K562 (cell line): ENCODE data around the gene CHST2. TPM values are rescaled to one million over a fixed set of nuclear protein-coding genes. Genes with fewer than 3 reads are reported as not detected.

Experiments
- ATAC-seq: fragments of 200-7000 bp; cut with Tn5 transposase; 3 replicates; pipeline ENCODE4 v1.9.1; 2020; ENCODE audit warnings: moderate library complexity
- BruUV-seq: library from RNA; stranded (reverse); fragments of 400-500 nt; replicated peaks from 2 replicates; lab custom pipeline; 2021; lab: Mats Ljungman, UMichigan
- CTCF ChIA-PET: fragments of 300-600 bp; formaldehyde crosslinking; extraction: SDS; loops from one replicate; lab custom pipeline; 2021; ENCODE audit warnings: low intra/inter-chr PET ratio; lab: Yijun Ruan, JAX
- POLR2A ChIA-PET: fragments of 300-600, 350-650 bp; sonication (Branson Sonifier 250); formaldehyde crosslinking; extraction: SDS; loops from one replicate; lab custom pipeline; 2021; ENCODE audit warnings: antibody characterized with exemption, inconsistent platforms; lab: Yijun Ruan, JAX
- DNase-seq, 4 experiments: peaks; one replicate each; pipeline versions ENCODE4 v3.0.0 to v3.0.0-alpha.2; 2011 to 2018; ENCODE audit warnings: low spot score in 3 of 4, mixed read lengths in 3 of 4; ENCODE audit errors: extremely low read depth in 1 of 4
- FAIRE-seq: peaks from 2 replicates; lab custom pipeline; 2011; peaks lifted over from hg19 to GRCh38; lab: Jason Lieb, UNC
- H2AFZ ChIP-seq: 2 replicates; pipeline ENCODE4 v1.6.0; 2011; ENCODE audit warnings: low read depth, low read length, control low read depth, inconsistent platforms
- H3K27ac ChIP-seq: fragments of 200-600 bp; 3 replicates; pipeline ENCODE4 v1.8.0; 2011; ENCODE audit warnings: low read depth, mild to moderate bottlenecking, control low read depth, inconsistent platforms, low read length, moderate library complexity, mixed read lengths; ENCODE audit errors: extremely low read depth
- H3K27me3 ChIP-seq, 2 experiments: fragments of 300-600 bp in 1 of 2; 2 replicates in 1 of 2; 3 replicates in 1 of 2; pipeline versions ENCODE4 v1.6.0 to v1.8.0; 2011; ENCODE audit warnings: inconsistent platforms in 2 of 2, low read length in 2 of 2, mild to moderate bottlenecking in 1 of 2, mixed read lengths in 1 of 2, moderate library complexity in 1 of 2; ENCODE audit not compliant: control insufficient read depth in 2 of 2, insufficient read depth in 2 of 2
- H3K36me3 ChIP-seq: fragments of 300-600 bp; 3 replicates; pipeline ENCODE4 v1.8.0; 2011; ENCODE audit warnings: mild to moderate bottlenecking, low read length, inconsistent platforms; ENCODE audit not compliant: control insufficient read depth, insufficient read depth
- H3K4me1 ChIP-seq, 2 experiments: fragments of 200-600 bp in 1 of 2; replicated peaks in 1 of 2; 2 replicates in 1 of 2; 3 replicates in 1 of 2; pipeline versions ENCODE4 v1.5.1 to v1.8.0; 2011; ENCODE audit warnings: inconsistent platforms in 2 of 2, low read length in 2 of 2, mild to moderate bottlenecking in 1 of 2, mixed read lengths in 1 of 2, moderate library complexity in 1 of 2; ENCODE audit not compliant: control insufficient read depth in 2 of 2, insufficient read depth in 2 of 2
- H3K4me2 ChIP-seq: 2 replicates; pipeline ENCODE4 v1.6.1; 2011; ENCODE audit warnings: low read length, control low read depth, inconsistent platforms, mixed read lengths; ENCODE audit not compliant: insufficient read depth
- H3K4me3 ChIP-seq: fragments of 200-600 bp; sonication (generic), shearing (Covaris generic); 2 replicates; pipeline ENCODE4 v1.5.1; 2016; ENCODE audit warnings: control low read depth, inconsistent platforms
- H3K79me2 ChIP-seq: fragments of 200-600 bp; 3 replicates; pipeline ENCODE4 v1.8.0; 2011; ENCODE audit warnings: low read length, inconsistent platforms; ENCODE audit not compliant: control insufficient read depth, insufficient read depth
- H3K9ac ChIP-seq, 2 experiments: 2 replicates each; pipeline versions ENCODE4 v1.6.0 to v1.6.1; 2011; ENCODE audit warnings: low read depth in 2 of 2, low read length in 2 of 2, control low read depth in 1 of 2, inconsistent platforms in 1 of 2, mild to moderate bottlenecking in 1 of 2, mixed read lengths in 1 of 2; ENCODE audit not compliant: insufficient read depth in 1 of 2
- H3K9me1 ChIP-seq: one replicate; pipeline ENCODE4 v1.6.0; 2011; ENCODE audit warnings: inconsistent platforms, mild to moderate bottlenecking, low read length, moderate library complexity; ENCODE audit not compliant: control insufficient read depth, insufficient read depth
- H3K9me3 ChIP-seq: replicated peaks from 2 replicates; pipeline ENCODE4 v1.5.1; 2011; ENCODE audit warnings: low read depth, low read length, inconsistent platforms; ENCODE audit not compliant: control insufficient read depth, insufficient read depth
- H4K20me1 ChIP-seq: replicated peaks from 2 replicates; pipeline ENCODE4 v1.6.1; 2011; ENCODE audit warnings: low read length, inconsistent platforms, mixed read lengths; ENCODE audit not compliant: control insufficient read depth, insufficient read depth
- BCL6 ChIP-seq: fragments of 250-450 bp; sonication (Bioruptor Pico); IDR thresholded peaks from 2 replicates; pipeline ENCODE4 v1.4.0; 2020
- BRF2 ChIP-seq: IDR thresholded peaks from 3 replicates; pipeline ENCODE4 v1.6.1; 2011; ENCODE audit warnings: borderline replicate concordance, mild to moderate bottlenecking; ENCODE audit not compliant: insufficient read length, insufficient read depth
- ELF2 ChIP-seq: fragments of 250-450 bp; sonication (Bioruptor Pico); IDR thresholded peaks from 2 replicates; pipeline ENCODE4 v1.5.0; 2021; ENCODE audit warnings: mild to moderate bottlenecking
- FOSL1 ChIP-seq: fragments of 200-800 bp; sonication (Bioruptor generic); conservative IDR thresholded peaks from 2 replicates; pipeline ENCODE4 v1.6.1; 2016; ENCODE audit warnings: missing genetic modification characterization, missing compliant biosample characterization
- JUN ChIP-seq, 2 experiments: sonication (generic) in 1 of 2; formaldehyde crosslinking in 1 of 2; IDR thresholded peaks; 2 replicates each; pipeline versions ENCODE4 v1.6.1 to v1.8.0; 2012 to 2022; ENCODE audit warnings: borderline replicate concordance in 2 of 2, mild to moderate bottlenecking in 2 of 2, improper control_type of control experiment in 1 of 2, low read depth in 1 of 2, low read length in 1 of 2, missing genetic modification reagents in 1 of 2
- KAT2B ChIP-seq: IDR thresholded peaks from one replicate; pipeline ENCODE4 v1.6.1; 2012; ENCODE audit warnings: low read depth, mild to moderate bottlenecking, control low read depth, inconsistent platforms, low read length, moderate library complexity
- NFE2 ChIP-seq: IDR thresholded peaks from 2 replicates; pipeline ENCODE4 v1.6.1; 2014; ENCODE audit warnings: antibody characterized with exemption, low read depth
- NR1H2 ChIP-seq: sonication (generic); formaldehyde crosslinking; IDR thresholded peaks from 2 replicates; pipeline ENCODE4 v1.4.0; 2020; ENCODE audit warnings: mild to moderate bottlenecking, missing genetic modification reagents
- PRMT5 ChIP-seq: sonication (generic); formaldehyde crosslinking; IDR thresholded peaks from 2 replicates; pipeline ENCODE4 v1.5.0; 2020; ENCODE audit warnings: missing genetic modification reagents
- RBM14 ChIP-seq: fragments of 200-400 bp; formaldehyde crosslinking; IDR thresholded peaks from 2 replicates; pipeline ENCODE4 v1.6.1; 2018; ENCODE audit warnings: low read depth, mild to moderate bottlenecking, low read length, moderate library complexity, borderline replicate concordance; ENCODE audit not compliant: insufficient read depth
- SMARCA4 ChIP-seq: fragments of 450-650 bp; IDR thresholded peaks from 2 replicates; pipeline ENCODE4 v1.6.1; 2016
- SPI1 ChIP-seq: IDR thresholded peaks from 2 replicates; pipeline ENCODE4 v1.6.1; 2011; ENCODE audit warnings: low read depth, low read length, control low read depth, borderline replicate concordance
- TCF7 ChIP-seq: sonication (generic); IDR thresholded peaks from 2 replicates; pipeline ENCODE4 v1.6.1; 2016; ENCODE audit warnings: antibody characterized with exemption, borderline replicate concordance
- ZNF316 ChIP-seq: fragments of 450-650 bp; IDR thresholded peaks from 2 replicates; pipeline ENCODE4 v1.6.1; 2016
- ZNF384 ChIP-seq: IDR thresholded peaks from 2 replicates; pipeline ENCODE4 v1.6.1; 2012; ENCODE audit warnings: low read depth, low read length, improper control_type of control experiment
- ZNF655 ChIP-seq: fragments of 250-450 bp; sonication (Bioruptor Pico); IDR thresholded peaks from 2 replicates; pipeline ENCODE4 v1.5.0; 2021
- ZNF668 ChIP-seq: fragments of 250-450 bp; sonication (Bioruptor Pico); IDR thresholded peaks from 2 replicates; pipeline ENCODE4 v1.8.0; 2022; ENCODE audit warnings: mild to moderate bottlenecking, inconsistent platforms
- WGBS: fragments of 100-300 bp; shearing (Covaris generic); methylation state at CpG from one replicate; pipeline ENCODE4 v1.1.6; 2016; ENCODE audit warnings: low coverage, mixed read lengths; ENCODE audit not compliant: insufficient coverage; ENCODE audit errors: missing lambda C conversion rate; 5-methylcytosine and 5-hydroxymethylcytosine counted together
- in situ Hi-C: fragments of 300-500 bp; cut with MboI; formaldehyde crosslinking; loops from 4 replicates; pipeline ENCODE4 v1.15.0; 2018; ENCODE audit warnings: inconsistent platforms, mixed read lengths
- intact Hi-C: fragments of 100-400 bp; cut with micrococcal nuclease; formaldehyde crosslinking; loops from 2 replicates; pipeline ENCODE4 v1.14.2; 2022
- polyA plus RNA-seq, 8 experiments: library from polyadenylated mRNA; depleted of rRNA in 4 of 8; stranded (reverse) in 5 of 8; unstranded in 3 of 8; fragments of >200 nt; fragmentation: Nextera tagmentation in 2 of 8; fragmentation: Illumina TruSeq in 1 of 8; extraction: Ambion mirVana in 2 of 8; extraction: Trizol in 1 of 8; gene quantifications; 2 replicates each; pipeline versions ENCODE4 v1.2.1 to v1.2.3, GENCODE V29; 2011 to 2014; ENCODE audit warnings: inconsistent platforms in 1 of 8, missing spikeins in 1 of 8
- total RNA-seq, 7 experiments: library from RNA; depleted of rRNA in 6 of 7; stranded (reverse); fragments of >200 nt in 6 of 7; fragmentation: Illumina TruSeq in 2 of 7; extraction: Trizol in 2 of 7; gene quantifications; 2 replicates each; pipeline versions ENCODE4 v1.2.1 to v1.2.3, GENCODE V29; 2011 to 2021; ENCODE audit warnings: low replicate concordance in 1 of 7
- TF ChIP-seq, protein P1 (sequence below): fragments of 250-450 bp; sonication (Bioruptor Pico); IDR thresholded peaks from 2 replicates; pipeline ENCODE4 v1.8.0; 2022; ENCODE audit warnings: inconsistent platforms
- TF ChIP-seq, protein P2 (sequence below): fragments of 450-650 bp; IDR thresholded peaks from 2 replicates; pipeline ENCODE4 v1.6.1; 2016

Gene CHST2
- total and polyA plus RNA-seq, 9 of the 15 experiments (the other 6 are each of a cell fraction or from before 2014, with no cell fraction given), result 3.4 to 60.3 (median 13.9) TPM

- DNase-seq (no peak), FAIRE-seq (peak; percentile 44), ATAC-seq (no peak)
- Histone ChIP-seq H4K20me1 (no peaks in the 10 kb centered on the region), H3K27ac (no peak overlapping the region), H3K79me2 (no peaks in the 10 kb centered on the region), H3K9me1 (no peaks in the 10 kb centered on the region), H3K4me2 (no peak overlapping the region), H3K36me3 (no peaks in the 10 kb centered on the region), H3K9ac (0 out of 4 replicates have a peak overlapping the region, but pooled peaks of 1 of the 2 experiments have one; percentile 15), H2AFZ (peak overlapping the region; percentile 54), H3K4me3 (no peak overlapping the region), H3K4me1 (peaks cover 28 to 38% of the 10 kb centered on the region in 2 experiments; a peak in 4 of 5 replicates), H3K9me3 (no peaks in the 10 kb centered on the region), H3K27me3 (no peaks in the 10 kb centered on the region)
- ChIA-PET CTCF (no interaction called here), POLR2A (no interaction called here)
- BruUV-seq, result no TSS peak
- 50% methylated on average over 5 of the region's 5 CpGs for WGBS
- in situ Hi-C loops (no loop called here), intact Hi-C loops (no loop called here)
- no peak for TF ChIP-seq KAT2B
- TF ChIP-seq, protein P1, sequence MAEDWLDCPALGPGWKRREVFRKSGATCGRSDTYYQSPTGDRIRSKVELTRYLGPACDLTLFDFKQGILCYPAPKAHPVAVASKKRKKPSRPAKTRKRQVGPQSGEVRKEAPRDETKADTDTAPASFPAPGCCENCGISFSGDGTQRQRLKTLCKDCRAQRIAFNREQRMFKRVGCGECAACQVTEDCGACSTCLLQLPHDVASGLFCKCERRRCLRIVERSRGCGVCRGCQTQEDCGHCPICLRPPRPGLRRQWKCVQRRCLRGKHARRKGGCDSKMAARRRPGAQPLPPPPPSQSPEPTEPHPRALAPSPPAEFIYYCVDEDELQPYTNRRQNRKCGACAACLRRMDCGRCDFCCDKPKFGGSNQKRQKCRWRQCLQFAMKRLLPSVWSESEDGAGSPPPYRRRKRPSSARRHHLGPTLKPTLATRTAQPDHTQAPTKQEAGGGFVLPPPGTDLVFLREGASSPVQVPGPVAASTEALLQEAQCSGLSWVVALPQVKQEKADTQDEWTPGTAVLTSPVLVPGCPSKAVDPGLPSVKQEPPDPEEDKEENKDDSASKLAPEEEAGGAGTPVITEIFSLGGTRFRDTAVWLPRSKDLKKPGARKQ (CRISPR knock-in tag), result no peak
- peak; percentile 20; the same call in 1 of the 2 replicates for TF ChIP-seq ZNF316
- TF ChIP-seq, protein P2, sequence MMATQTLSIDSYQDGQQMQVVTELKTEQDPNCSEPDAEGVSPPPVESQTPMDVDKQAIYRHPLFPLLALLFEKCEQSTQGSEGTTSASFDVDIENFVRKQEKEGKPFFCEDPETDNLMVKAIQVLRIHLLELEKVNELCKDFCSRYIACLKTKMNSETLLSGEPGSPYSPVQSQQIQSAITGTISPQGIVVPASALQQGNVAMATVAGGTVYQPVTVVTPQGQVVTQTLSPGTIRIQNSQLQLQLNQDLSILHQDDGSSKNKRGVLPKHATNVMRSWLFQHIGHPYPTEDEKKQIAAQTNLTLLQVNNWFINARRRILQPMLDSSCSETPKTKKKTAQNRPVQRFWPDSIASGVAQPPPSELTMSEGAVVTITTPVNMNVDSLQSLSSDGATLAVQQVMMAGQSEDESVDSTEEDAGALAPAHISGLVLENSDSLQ, result peak; percentile 32; the same call in 1 of the 2 replicates
- TF ChIP-seq ZNF668 (CRISPR knock-in tag), result no peak
- no peak for TF ChIP-seq RBM14
- TF ChIP-seq NR1H2 (CRISPR knock-in tag), result no peak
- no peak for TF ChIP-seq FOSL1 (tag)
- no peak for TF ChIP-seq JUN (IDR thresholded peaks at IDR 0.05; ENCODE audit: borderline replicate concordance, low read depth, low read length)
- TF ChIP-seq JUN (CRISPR knock-in tag; IDR thresholded peaks at IDR 0.05; ENCODE audit: borderline replicate concordance), result no peak
- TF ChIP-seq SMARCA4, result no peak
- TF ChIP-seq NFE2, result 0 out of 2 replicates have a peak, but pooled peaks have one; percentile 19
- no peak for TF ChIP-seq BCL6 (CRISPR knock-in tag)
- TF ChIP-seq ZNF655 (CRISPR knock-in tag), result no peak
- TF ChIP-seq ZNF384, result no peak
- TF ChIP-seq SPI1, result 0 out of 2 replicates have a peak, but pooled peaks have one; percentile 2
- no peak for TF ChIP-seq ELF2 (CRISPR knock-in tag)
- TF ChIP-seq PRMT5 (CRISPR knock-in tag), result no peak
- no peak for TF ChIP-seq BRF2
- no peak for TF ChIP-seq TCF7
Observed at GRCh38 chr3:143080196-143080595, 39.4 kb upstream of the CHST2 start.
